Mammary epithelial cell (primary cell): ENCODE data around the gene MICALL2.

ENCODE experiments used
- CTCF ChIP-seq, 2 donors: IDR thresholded peaks in 1 of 2; conservative IDR thresholded peaks in 1 of 2; 2 replicates each; pipeline ENCODE4 v1.5.1; 2011 to 2012; ENCODE audit warnings: inconsistent platforms in 2 of 2, low read length in 2 of 2, mild to moderate bottlenecking in 2 of 2, control low read depth in 1 of 2, low read depth in 1 of 2; ENCODE audit not compliant: insufficient read depth in 1 of 2; ENCODE audit errors: extremely low read depth in 1 of 2
- EZH2 ChIP-seq: IDR thresholded peaks from 2 replicates; pipeline ENCODE4 v1.6.1; 2012; ENCODE audit warnings: low read length, inconsistent platforms, borderline replicate concordance

DNA sequence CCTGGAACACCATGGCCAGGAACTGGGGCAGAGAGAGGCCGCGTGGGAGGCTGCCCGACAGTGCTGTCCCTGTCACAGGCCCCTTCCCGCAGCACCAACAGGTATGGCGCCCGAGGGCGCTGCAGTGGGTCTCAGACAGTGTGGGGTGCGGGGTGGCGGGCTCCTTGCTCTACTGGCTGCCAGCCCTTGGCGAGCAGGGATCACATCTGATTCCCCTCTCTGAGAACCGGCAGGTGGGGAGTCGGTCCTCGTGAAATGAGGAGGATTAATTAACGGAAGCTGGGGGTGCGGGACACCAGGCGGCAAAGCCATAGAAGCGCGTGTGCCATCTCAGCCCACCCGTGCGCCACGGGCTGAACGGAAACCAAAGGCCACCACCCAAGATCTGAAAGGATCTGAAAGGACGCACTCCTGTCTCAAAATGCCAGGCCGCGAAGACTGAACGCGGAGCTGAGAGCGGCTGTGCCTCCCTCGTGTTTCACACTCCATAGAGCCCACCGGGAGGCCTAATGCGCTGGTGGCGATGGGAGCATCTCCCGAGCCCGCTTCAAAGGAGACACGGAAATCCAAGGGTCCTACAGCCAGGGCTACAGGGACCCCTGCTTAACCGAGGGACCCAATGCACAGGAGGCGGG, 38.1 kb upstream of the MICALL2 start:
- TF ChIP-seq CTCF (conservative IDR thresholded peaks at IDR 0.05 in 1 of 2, IDR thresholded peaks at IDR 0.05 in 1 of 2; ENCODE audit: extremely low read depth in 1 of 2, insufficient read depth in 1 of 2, low read depth in 1 of 2, low read length in 2 of 2): no peak
- TF ChIP-seq EZH2: no peak
